IPS-20b (cell line): ENCODE data around the gene RFTN1.

Experiments used
- H3K27ac ChIP-seq: one replicate; pipeline ENCODE4 v1.5.1; 2013; ENCODE audit warnings: low read length
- H3K27me3 ChIP-seq: 2 replicates; pipeline ENCODE4 v1.6.1; 2013; ENCODE audit warnings: mild to moderate bottlenecking, low read length, inconsistent platforms; ENCODE audit not compliant: insufficient read depth
- H3K36me3 ChIP-seq: 2 replicates; pipeline ENCODE4 v1.6.1; 2013; ENCODE audit warnings: low read depth, mild to moderate bottlenecking, inconsistent platforms, low read length, moderate library complexity; ENCODE audit not compliant: insufficient read depth
- H3K4me1 ChIP-seq: 2 replicates; pipeline ENCODE4 v1.6.1; 2013; ENCODE audit warnings: mild to moderate bottlenecking, control low read depth, inconsistent platforms, low read length, moderate library complexity; ENCODE audit not compliant: insufficient read depth
- H3K4me3 ChIP-seq: 2 replicates; pipeline ENCODE4 v1.5.1; 2013; ENCODE audit warnings: mild to moderate bottlenecking, low read length, inconsistent platforms
- H3K9ac ChIP-seq: 2 replicates; pipeline ENCODE4 v1.6.1; 2013; ENCODE audit warnings: low read depth, mild to moderate bottlenecking, inconsistent platforms, low read length, moderate library complexity
- H3K9me3 ChIP-seq: 2 replicates; pipeline ENCODE4 v1.6.1; 2013; ENCODE audit warnings: mild to moderate bottlenecking, low read depth, low read length, inconsistent platforms; ENCODE audit not compliant: insufficient read depth

Gene RFTN1

DNA sequence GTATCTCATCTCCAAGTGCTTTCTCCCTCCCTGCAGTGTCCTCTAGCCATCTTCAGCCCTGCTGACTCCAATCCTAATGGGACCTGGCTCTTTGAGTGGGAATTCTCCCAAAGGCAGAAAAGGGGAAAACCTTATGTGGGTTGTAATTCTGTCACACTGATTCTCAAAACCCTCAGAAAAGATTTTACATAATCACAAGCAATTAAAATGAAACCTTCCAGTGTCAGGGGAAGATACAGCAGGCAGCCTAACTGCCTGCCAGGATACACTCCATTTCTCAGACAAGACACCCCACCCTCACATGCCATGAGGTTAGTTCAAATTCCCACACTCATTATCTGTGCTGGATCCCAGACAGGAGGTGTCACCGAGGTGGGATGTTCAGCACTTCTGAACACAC is 121.4 kb downstream of the RFTN1 start:
- Histone ChIP-seq H3K27ac (no peak overlapping the region), H3K27me3 (no peaks in the 10 kb centered on the region), H3K9me3 (no peaks in the 10 kb centered on the region), H3K9ac (no peak overlapping the region), H3K4me1 (no peaks in the 10 kb centered on the region), H3K36me3 (no peaks in the 10 kb centered on the region), H3K4me3 (no peak overlapping the region)

DNA sequence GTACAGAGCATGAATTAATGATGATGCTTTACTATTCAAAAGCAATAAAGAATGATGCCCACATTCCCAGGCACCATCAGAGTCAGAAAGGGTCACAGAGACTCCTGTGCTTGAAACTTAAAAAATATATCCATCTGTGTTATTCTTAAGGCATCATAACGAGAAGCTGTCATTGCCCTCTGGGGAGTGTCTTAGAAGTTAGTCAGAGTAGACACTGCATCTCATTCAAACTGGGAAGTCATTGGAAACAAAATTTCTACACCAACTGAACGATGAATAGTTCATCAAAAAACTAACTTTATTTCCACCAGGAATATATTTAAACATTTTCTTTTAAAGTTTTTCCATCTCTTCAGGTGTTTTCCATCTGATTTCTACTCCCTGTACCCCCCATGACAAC is 122.9 kb downstream of the RFTN1 start:
- Histone ChIP-seq H3K27ac (no peak overlapping the region), H3K4me1 (no peaks in the 10 kb centered on the region), H3K9me3 (no peaks in the 10 kb centered on the region), H3K36me3 (no peaks in the 10 kb centered on the region), H3K4me3 (no peak overlapping the region), H3K27me3 (no peaks in the 10 kb centered on the region), H3K9ac (no peak overlapping the region)

DNA sequence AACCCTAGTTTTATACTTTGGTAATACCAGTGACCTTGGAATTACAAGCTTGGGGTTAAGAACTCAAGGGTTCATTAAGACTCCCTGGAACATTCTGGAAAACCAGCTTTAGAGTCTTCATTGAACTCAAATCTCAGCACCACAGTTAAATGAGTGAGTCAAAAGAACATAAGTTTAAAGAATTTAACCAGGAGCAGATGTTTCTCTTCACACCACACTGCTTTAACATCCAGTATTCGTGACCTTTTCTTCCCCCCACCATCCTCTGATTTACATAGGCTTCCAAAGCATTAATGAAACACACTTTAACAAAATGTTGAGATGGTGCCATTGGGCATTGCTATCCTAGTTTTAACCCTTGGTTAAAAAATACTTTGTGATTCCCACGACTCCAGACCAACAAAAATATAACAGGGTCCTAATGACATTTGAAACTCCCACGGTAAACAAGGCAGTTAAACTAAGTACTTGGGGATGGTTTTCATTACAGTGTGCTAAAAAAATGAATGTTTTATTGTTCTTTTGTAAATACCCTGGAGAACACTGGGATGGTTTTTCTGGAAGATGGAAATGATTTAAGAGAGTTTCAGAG is 124.6 kb downstream of the RFTN1 start:
- H3K4me1 ChIP-seq, result no peaks in the 10 kb centered on the region
- no peak overlapping the region for H3K4me3 ChIP-seq
- H3K27me3 ChIP-seq, result no peaks in the 10 kb centered on the region
- H3K9ac ChIP-seq, result no peak overlapping the region
- H3K27ac ChIP-seq, result no peak overlapping the region
- H3K36me3 ChIP-seq, result no peaks in the 10 kb centered on the region
- H3K9me3 ChIP-seq, result no peaks in the 10 kb centered on the region

DNA sequence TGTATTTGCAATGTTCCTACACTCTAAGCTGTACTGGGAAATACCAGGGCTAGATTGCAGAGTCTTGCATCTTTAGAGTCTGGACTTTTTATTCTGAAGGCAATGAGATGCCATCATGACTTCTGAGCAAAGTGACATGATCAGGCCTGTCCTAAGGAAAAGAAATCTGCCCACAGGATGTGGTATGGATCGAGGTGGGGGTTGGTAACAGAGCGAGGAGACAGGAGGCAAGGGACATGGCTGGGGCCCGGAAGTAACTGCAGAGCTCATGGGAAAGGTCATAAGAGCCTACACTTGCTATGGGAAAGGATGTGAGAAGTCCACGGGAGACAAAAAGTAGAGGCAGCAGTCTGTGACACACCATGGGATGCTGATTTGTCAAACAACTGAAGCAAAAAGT is 126.9 kb downstream of the RFTN1 start:
- Histone ChIP-seq H3K27me3 (no peaks in the 10 kb centered on the region), H3K36me3 (no peaks in the 10 kb centered on the region)

DNA sequence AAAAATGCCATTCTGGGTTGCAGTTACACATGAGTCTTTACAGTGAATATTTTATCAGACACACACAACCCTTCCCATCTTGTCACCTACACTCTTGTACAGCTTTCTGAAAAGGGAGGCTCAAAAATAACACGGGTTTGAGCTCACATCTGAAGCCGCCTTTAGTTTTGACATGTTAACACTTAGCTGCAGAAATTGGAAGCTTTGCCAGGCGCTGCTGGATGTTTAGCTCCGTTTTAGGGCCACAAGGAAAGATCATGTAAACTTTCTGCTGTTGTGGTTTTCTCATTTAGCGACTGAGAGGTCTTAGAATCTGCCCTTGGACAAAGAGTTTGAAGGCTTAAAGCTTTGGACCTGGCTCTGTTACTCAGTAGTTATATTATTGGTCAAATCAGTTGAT is 128.3 kb downstream of the RFTN1 start:
- no peaks in the 10 kb centered on the region for H3K9me3 ChIP-seq

More for the DNA sequence above, 126.9 kb downstream of the RFTN1 start:
- Histone ChIP-seq H3K4me3 (no peak overlapping the region), H3K9ac (no peak overlapping the region), H3K4me1 (no peaks in the 10 kb centered on the region), H3K9me3 (no peaks in the 10 kb centered on the region), H3K27ac (no peak overlapping the region)

DNA sequence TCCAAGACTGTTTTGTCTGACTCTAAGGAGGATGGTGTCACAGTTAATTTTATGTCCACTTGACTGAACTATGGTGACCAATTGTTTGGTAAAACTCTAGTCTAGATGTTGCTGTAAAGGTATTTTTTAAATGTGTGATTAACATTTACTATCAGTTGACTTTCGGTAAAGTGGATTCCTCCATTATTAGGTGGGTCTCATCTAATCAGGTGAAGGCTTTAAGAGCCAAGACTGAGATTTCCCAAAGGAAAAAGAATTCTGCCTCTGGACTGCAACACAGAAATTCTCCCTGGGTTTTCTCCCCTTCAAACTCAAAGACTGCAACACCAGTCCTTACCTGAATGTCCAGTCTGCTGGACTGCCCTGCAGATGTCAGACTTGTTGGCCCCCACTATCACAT is 129.6 kb downstream of the RFTN1 start:
- H3K4me3 ChIP-seq, result no peak overlapping the region
- H3K9me3 ChIP-seq, result no peaks in the 10 kb centered on the region
- no peak overlapping the region for H3K27ac ChIP-seq
- no peaks in the 10 kb centered on the region for H3K36me3 ChIP-seq
- no peaks in the 10 kb centered on the region for H3K4me1 ChIP-seq
- no peaks in the 10 kb centered on the region for H3K27me3 ChIP-seq
- no peak overlapping the region for H3K9ac ChIP-seq

More for the DNA sequence above, 128.3 kb downstream of the RFTN1 start:
- Histone ChIP-seq H3K4me3 (no peak overlapping the region), H3K4me1 (no peaks in the 10 kb centered on the region), H3K27me3 (no peaks in the 10 kb centered on the region), H3K36me3 (no peaks in the 10 kb centered on the region), H3K27ac (no peak overlapping the region), H3K9ac (no peak overlapping the region)

DNA sequence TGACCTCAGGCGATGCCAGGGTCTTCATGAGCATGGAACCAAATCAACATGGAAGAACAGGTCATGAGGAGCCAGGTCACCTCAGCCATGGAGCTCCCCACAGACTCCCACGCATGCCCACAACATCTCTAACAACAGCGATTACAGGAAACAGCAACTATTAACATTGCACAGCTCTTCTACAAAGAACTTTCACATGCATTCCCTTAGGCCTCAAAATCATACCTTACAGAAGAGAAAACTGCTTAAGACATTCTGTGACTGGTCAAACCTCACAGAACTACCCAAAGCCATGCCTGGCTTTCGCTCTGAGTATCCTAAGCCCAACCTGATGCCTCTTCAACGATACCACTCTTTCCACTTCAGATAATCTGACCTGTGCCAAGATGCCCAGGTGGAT is 130.7 kb downstream of the RFTN1 start:
- 0 out of 2 replicates have a peak, but pooled peaks cover 3% of the 10 kb centered on the region for H3K9me3 ChIP-seq
- no peak overlapping the region for H3K4me3 ChIP-seq
- no peak overlapping the region for H3K27ac ChIP-seq
- no peaks in the 10 kb centered on the region for H3K4me1 ChIP-seq
- H3K27me3 ChIP-seq, result no peaks in the 10 kb centered on the region
- no peaks in the 10 kb centered on the region for H3K36me3 ChIP-seq
- H3K9ac ChIP-seq, result no peak overlapping the region

DNA sequence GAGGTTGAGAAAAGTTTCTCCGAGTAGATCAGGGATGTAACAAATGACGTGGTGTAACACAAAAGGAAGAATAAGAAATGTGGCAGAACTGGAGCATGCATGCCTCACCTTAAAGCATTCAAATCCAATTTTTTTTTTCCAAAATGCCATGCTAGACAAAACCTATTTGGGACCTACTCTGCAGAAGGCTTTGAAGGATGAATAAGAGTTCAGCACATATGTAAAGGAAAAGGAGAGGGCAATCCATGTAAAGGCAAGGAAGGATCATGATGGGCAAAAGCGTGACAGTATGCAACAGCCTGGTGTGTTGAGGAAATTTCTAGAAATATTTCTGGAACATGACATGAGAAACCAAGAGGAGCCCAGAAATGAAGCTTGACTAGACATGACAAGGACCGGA is 132.1 kb downstream of the RFTN1 start:
- no peaks in the 10 kb centered on the region for H3K27me3 ChIP-seq
- H3K9me3 ChIP-seq, result 0 out of 2 replicates have a peak, but pooled peaks cover 3% of the 10 kb centered on the region
- no peak overlapping the region for H3K4me3 ChIP-seq
- no peaks in the 10 kb centered on the region for H3K4me1 ChIP-seq
- H3K27ac ChIP-seq, result no peak overlapping the region
- no peak overlapping the region for H3K9ac ChIP-seq
- no peaks in the 10 kb centered on the region for H3K36me3 ChIP-seq

DNA sequence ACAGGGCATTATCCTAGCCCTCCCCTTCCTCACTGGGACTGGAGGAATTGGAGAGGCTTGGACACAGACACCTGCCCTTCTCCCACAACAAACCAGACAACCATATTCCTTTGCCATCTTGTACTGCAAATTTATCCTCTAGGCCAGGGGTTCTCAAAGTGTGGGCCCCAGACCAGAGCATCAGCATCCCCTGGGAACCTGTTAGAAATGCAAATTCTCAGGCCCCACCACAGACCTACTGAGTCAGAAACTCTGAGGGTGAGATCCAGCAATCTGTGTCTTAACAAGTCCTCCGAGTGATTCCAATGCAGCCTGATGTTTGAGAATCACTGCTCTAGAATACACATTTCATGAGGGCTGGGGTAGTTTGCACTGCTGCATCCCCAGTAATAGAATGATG is 133.1 kb downstream of the RFTN1 start:
- H3K9me3 ChIP-seq, result 0 out of 2 replicates have a peak, but pooled peaks cover 3% of the 10 kb centered on the region
- H3K27ac ChIP-seq, result no peak overlapping the region
- no peaks in the 10 kb centered on the region for H3K4me1 ChIP-seq
- H3K36me3 ChIP-seq, result no peaks in the 10 kb centered on the region
- no peak overlapping the region for H3K4me3 ChIP-seq
- no peak overlapping the region for H3K9ac ChIP-seq
- H3K27me3 ChIP-seq, result no peaks in the 10 kb centered on the region

DNA sequence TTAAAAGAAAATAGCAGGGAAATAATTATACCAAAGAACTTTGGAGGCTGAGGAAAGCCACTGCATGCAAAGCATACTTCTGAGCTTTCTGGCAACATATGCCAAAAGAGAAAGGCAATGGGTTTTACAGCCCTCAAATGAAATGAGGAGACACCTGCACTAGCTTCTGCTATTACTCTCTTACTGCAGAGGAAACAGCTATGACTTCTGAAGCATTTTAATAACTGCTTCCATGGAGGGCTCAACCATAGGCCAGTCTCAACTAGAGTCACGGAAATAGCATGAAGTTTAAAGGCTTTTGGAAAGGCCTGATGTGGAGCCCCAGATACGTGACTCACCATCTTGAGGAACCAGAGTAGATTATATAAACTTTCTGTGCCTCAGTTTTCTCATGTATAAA is 133.7 kb downstream of the RFTN1 start:
- H3K9ac ChIP-seq, result no peak overlapping the region

DNA sequence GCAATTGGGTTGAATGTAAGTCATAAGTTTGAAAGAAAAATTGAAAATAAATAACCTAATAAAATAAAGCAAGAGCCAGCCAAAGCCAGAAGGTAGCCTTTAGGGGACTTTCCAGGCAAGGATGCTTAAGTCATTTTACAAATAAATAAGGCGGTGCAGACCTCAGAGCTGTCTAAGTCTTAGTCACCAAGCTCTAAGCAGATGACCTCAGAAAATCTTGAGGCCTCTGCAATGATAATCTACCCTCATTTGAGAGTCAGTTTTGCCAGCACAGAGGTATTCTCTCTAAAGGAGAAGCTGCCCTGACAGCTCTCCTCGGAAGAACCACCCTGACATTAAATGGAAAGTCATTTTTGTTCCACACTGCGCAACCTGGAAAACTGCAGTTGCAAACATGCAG is 134.6 kb downstream of the RFTN1 start:
- H3K27ac ChIP-seq, result no peak overlapping the region
- 0 out of 2 replicates have a peak, but pooled peaks cover 3% of the 10 kb centered on the region for H3K9me3 ChIP-seq
- no peak overlapping the region for H3K4me3 ChIP-seq
- no peaks in the 10 kb centered on the region for H3K4me1 ChIP-seq
- no peaks in the 10 kb centered on the region for H3K36me3 ChIP-seq
- H3K9ac ChIP-seq, result no peak overlapping the region
- no peaks in the 10 kb centered on the region for H3K27me3 ChIP-seq

More for the DNA sequence above, 133.7 kb downstream of the RFTN1 start:
- Histone ChIP-seq H3K4me3 (no peak overlapping the region), H3K4me1 (no peaks in the 10 kb centered on the region), H3K9me3 (0 out of 2 replicates have a peak, but pooled peaks cover 3% of the 10 kb centered on the region), H3K27me3 (no peaks in the 10 kb centered on the region), H3K36me3 (no peaks in the 10 kb centered on the region), H3K27ac (no peak overlapping the region)

DNA sequence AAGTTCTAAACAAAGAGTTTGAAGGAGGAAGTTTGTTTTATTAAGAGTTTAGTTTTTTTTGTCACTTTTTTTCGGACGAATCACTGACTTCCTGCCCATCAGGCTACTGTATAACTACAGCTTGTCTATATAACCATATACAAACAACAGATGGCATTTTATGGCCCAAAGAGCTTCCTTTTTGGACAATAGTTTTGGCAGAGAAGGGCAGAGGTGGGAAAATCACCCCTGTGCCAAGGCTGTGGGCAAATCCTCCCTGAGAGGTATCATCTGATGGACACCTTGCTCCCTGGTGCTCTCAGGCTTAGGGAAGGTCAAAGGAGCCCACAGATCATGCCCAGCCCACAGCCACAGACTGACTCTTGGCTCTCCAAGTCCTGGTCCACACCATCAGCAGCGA is 135.1 kb downstream of the RFTN1 start:
- no peaks in the 10 kb centered on the region for H3K27me3 ChIP-seq
- H3K4me1 ChIP-seq, result no peaks in the 10 kb centered on the region
- 0 out of 2 replicates have a peak, but pooled peaks cover 3% of the 10 kb centered on the region for H3K9me3 ChIP-seq
- H3K4me3 ChIP-seq, result no peak overlapping the region
- no peak overlapping the region for H3K9ac ChIP-seq
- no peak overlapping the region for H3K27ac ChIP-seq
- H3K36me3 ChIP-seq, result no peaks in the 10 kb centered on the region
